Fibroblast of villous mesenchyme (primary cell): ENCODE measurements around the gene EPB41L4B. TPM values are rescaled to one million over a fixed set of nuclear protein-coding genes. Genes with fewer than 3 reads are reported as not detected.

ENCODE experiments used
- DNase-seq: peaks from one replicate; pipeline ENCODE4 v3.0.0-alpha.2; 2010; ENCODE audit warnings: low read depth
- H3K4me3 ChIP-seq: 2 replicates; pipeline ENCODE4 v1.5.1; 2011; ENCODE audit warnings: low read depth, mild to moderate bottlenecking, low read length
- total RNA-seq: library from RNA; depleted of rRNA; stranded (reverse); fragments of >200 nt; gene quantifications from 2 replicates; pipeline ENCODE4 v1.2.3, GENCODE V29; 2012
- TF ChIP-seq, protein P1 (sequence below): IDR thresholded peaks from 2 replicates; pipeline ENCODE4 v1.5.1; 2012; ENCODE audit warnings: low read depth, mild to moderate bottlenecking, low read length; ENCODE audit not compliant: insufficient read depth

The EPB41L4B gene
- total RNA-seq, 1 donor = under 0.01 TPM

DNA sequence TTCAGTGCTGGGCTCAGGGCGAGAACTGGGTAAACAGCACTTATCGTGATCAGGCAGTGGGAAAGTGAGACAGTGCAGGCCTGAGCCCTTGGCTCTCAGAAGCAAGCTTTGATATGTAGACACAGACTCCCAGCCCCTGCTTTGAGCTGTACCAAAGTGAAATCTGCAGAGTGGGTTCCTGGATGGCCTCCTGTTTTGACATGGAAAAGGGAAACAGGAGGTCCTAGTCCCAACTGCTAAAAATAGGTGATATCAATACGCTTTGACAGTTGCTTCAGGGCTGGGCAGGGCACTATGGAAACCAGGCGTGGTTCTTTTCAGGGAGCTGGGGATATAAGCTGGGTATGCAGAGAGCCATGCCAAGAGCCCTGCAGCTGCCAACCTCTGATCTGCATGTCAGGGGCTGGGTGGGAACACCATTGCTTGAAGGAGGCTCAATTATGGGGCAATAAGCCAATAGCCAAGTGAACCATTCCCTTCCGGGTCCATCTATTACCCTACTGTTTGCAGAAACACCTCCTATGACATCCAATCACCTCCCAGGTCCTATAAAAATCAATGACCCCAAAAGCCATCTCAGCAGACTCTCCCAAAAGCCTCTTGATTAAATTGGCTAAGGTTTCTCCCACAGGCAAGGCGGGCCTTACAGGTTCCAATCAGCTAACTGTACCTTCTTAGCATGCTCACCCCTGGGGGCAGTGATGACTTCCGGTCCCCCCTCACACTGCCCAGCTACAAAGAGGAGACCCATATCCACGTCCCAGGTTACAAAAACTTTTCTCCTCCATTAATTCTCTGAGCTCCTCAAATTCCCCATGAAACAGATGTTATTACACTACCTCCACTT, 45.8 kb downstream of the EPB41L4B start:
- no peak overlapping the region for H3K4me3 ChIP-seq
- TF ChIP-seq, protein P1, sequence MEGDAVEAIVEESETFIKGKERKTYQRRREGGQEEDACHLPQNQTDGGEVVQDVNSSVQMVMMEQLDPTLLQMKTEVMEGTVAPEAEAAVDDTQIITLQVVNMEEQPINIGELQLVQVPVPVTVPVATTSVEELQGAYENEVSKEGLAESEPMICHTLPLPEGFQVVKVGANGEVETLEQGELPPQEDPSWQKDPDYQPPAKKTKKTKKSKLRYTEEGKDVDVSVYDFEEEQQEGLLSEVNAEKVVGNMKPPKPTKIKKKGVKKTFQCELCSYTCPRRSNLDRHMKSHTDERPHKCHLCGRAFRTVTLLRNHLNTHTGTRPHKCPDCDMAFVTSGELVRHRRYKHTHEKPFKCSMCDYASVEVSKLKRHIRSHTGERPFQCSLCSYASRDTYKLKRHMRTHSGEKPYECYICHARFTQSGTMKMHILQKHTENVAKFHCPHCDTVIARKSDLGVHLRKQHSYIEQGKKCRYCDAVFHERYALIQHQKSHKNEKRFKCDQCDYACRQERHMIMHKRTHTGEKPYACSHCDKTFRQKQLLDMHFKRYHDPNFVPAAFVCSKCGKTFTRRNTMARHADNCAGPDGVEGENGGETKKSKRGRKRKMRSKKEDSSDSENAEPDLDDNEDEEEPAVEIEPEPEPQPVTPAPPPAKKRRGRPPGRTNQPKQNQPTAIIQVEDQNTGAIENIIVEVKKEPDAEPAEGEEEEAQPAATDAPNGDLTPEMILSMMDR = no peak
- no peak for DNase-seq

DNA sequence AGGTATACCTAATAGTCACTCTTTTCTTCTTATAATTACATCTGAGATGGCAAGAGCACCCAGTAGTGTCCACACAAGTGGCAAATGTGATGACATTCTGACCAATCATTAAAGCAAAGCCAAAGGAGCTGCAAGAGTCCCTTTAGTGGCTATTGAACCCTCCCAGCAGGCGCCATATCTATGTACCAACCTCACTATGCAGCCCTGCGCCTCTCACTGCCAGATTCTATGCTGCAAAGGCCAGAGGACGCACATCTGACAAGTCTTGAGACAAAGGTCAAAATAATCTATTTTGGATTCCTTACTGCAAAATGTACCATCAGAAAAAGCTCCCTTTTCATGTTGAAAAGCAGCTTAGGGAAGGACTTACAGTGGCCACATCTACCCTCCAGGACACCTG, 47.0 kb downstream of the EPB41L4B start:
- no peak for DNase-seq
- TF ChIP-seq, protein P1 = no peak
- H3K4me3 ChIP-seq = no peak overlapping the region

DNA sequence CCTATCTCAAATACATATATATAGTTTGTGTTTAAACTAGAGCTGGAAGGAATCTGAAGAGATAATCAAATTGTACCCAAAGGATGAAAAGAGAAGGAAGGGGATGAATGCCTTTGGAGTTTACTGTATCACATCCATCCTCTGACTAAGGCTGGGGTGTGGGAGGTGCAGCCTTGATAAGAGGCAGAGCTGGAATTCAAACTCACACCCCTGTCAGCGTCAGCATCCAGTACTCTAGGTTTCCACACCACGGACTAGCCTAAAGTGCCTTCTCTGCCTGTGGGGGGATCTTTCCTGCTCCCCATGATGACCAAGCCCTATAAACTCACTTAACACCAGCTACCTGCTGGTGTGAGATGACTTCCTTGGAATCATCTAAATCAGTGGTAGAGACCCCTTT, 48.1 kb downstream of the EPB41L4B start:
- TF ChIP-seq, protein P1 = no peak
- DNase-seq = no peak
- H3K4me3 ChIP-seq = no peak overlapping the region

DNA sequence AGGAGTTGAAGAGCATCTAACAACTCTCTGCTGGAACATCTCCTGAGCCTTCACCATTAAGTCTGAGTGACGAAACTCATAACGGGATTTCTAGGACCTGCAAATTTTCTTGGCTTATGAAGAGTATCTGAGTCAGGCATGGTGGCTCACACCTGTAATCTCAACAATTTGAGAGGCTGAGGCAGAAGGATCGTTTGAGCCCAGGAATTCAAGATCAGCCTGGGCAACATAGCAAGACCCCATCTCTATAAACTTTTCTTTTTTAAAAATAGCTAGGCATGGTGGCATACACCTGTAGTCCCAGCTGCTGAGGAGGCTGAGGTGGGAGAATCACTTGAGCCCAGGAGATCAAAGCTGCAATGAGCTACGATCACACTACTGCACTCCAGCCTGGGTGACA, 48.8 kb downstream of the EPB41L4B start:
- TF ChIP-seq, protein P1 = no peak
- H3K4me3 ChIP-seq = no peak overlapping the region
- DNase-seq = no peak

DNA sequence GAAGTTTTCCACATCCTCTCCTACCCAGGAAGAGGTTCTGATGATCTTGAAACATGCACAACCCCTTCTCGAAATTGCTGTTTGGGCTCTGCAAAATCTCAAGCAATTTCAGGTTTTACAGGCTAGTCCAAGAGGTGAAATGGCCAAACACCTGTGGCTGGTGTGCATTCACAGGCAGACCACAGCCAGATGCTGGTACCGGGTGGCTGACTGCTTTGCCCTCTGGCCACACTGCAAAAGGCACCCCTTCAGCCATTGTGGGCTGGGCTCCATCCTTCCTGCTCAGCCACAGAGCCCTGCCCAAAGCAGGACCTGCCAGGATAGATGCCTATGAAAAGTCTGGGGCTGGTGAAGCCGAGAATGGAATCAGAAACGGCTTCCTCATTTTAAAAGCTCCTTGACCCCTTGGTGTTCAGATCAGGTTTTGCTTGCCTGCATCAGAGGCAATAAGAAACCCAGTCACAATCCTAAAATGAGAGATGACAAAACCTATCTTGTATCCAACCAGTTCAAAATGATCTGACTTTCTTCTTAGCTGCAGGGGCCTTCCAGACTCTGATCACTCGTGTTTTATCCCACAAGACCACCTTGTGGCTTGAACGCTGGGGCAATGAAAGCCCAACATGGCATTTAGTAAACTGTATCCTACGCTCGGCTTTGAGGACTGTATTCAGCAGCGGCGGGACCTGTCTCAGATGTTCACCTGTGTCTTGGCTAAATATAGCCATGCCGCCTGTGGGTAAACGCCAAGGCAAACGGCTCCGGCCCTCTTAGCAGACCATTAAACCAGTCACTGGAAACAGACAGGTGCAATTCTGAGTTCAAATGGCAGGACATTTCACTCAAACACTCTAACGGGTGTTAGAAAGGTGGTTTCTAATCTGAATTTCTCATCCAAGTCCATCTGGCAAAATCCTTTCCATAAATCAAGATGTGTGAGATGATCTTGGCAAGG, 49.6 kb downstream of the EPB41L4B start:
- TF ChIP-seq, protein P1 = no peak
- no peak overlapping the region for H3K4me3 ChIP-seq
- no peak for DNase-seq

- DNase-seq = no peak
- no peak overlapping the region for H3K4me3 ChIP-seq
- TF ChIP-seq, protein P1 = no peak
Observed at GRCh38 chr9:109270441-109270840, 50.4 kb downstream of the EPB41L4B start.
